Ishikawa (cell line): ENCODE results near the gene ATRNL1.

ENCODE experiments used
- CEBPB ChIP-seq: IDR thresholded peaks from 2 replicates; pipeline ENCODE4 v1.6.1; 2012
- EGR1 ChIP-seq: IDR thresholded peaks from 2 replicates; pipeline ENCODE4 v1.6.1; 2012
- EP300 ChIP-seq: IDR thresholded peaks from 2 replicates; pipeline ENCODE4 v1.6.1; 2012; ENCODE audit warnings: borderline replicate concordance
- FOXM1 ChIP-seq: IDR thresholded peaks from 2 replicates; pipeline ENCODE4 v1.6.1; 2012; ENCODE audit warnings: low read depth, borderline replicate concordance
- NFIC ChIP-seq: IDR thresholded peaks from 2 replicates; pipeline ENCODE4 v1.6.1; 2012
- RAD21 ChIP-seq: IDR thresholded peaks from 2 replicates; pipeline ENCODE4 v1.6.1; 2012; ENCODE audit warnings: low read depth
- REST ChIP-seq: IDR thresholded peaks from 2 replicates; pipeline ENCODE4 v1.6.1; 2012; ENCODE audit warnings: low read depth, mild to moderate bottlenecking
- TAF1 ChIP-seq: IDR thresholded peaks from 2 replicates; pipeline ENCODE4 v1.6.1; 2012; ENCODE audit warnings: low read depth, mild to moderate bottlenecking
- TCF12 ChIP-seq: IDR thresholded peaks from 2 replicates; pipeline ENCODE4 v1.6.1; 2012; ENCODE audit warnings: low read depth
- YY1 ChIP-seq: IDR thresholded peaks from 2 replicates; pipeline ENCODE4 v1.6.1; 2012; ENCODE audit warnings: low read depth
- TF ChIP-seq, protein P1 (sequence below): IDR thresholded peaks from 2 replicates; pipeline ENCODE4 v1.6.1; 2012
- TF ChIP-seq, protein P2 (sequence below): IDR thresholded peaks from 2 replicates; pipeline ENCODE4 v1.6.1; 2012

DNA sequence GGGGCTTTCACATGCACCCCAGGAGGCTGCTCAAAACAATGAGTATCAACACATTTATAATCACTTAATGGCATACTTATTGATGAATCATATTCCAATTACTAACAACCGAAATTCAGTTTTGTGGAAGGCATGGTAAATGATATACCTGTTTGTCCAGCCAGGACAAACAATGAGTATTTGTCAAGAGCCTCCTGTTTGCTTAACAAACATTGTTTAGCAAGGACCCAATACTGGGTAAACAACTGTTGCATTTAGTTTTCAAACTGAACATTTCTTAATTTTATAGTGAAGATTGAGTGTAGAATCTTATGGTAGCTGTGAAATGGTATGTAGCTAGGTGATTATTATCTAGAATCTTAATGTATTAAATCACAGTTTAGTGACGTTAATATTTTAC lies 473.7 kb downstream of the ATRNL1 start:
- TF ChIP-seq EP300 (no peak), FOXM1 (no peak), YY1 (no peak), TCF12 (no peak), NFIC (no peak), EGR1 (no peak), CEBPB (no peak), TAF1 (no peak), REST (no peak), RAD21 (no peak)
- TF ChIP-seq, protein P1, sequence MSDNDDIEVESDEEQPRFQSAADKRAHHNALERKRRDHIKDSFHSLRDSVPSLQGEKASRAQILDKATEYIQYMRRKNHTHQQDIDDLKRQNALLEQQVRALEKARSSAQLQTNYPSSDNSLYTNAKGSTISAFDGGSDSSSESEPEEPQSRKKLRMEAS, result no peak
- TF ChIP-seq, protein P2, sequence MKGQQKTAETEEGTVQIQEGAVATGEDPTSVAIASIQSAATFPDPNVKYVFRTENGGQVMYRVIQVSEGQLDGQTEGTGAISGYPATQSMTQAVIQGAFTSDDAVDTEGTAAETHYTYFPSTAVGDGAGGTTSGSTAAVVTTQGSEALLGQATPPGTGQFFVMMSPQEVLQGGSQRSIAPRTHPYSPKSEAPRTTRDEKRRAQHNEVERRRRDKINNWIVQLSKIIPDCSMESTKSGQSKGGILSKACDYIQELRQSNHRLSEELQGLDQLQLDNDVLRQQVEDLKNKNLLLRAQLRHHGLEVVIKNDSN, result no peak
